Mesenteric fat pad (tissue), 1 donor: Measurements from ENCODE around the gene ABCG8. TPM values are rescaled to one million over a fixed set of nuclear protein-coding genes. Genes with fewer than 3 reads are reported as not detected.
"Not testable (repeated sequence)": the region's sequence is repeated elsewhere in the genome, so short reads cannot be mapped to it uniquely, and the experiment has no call there.

Source experiments
- DNase-seq: peaks from one replicate; pipeline ENCODE4 v3.0.0-alpha.2; 2020; ENCODE audit warnings: low spot score
- total RNA-seq: library from RNA; stranded (reverse); fragmentation: NEBNext Ultra II Directional; extraction: Animal tissue kit (Norgen Biotek cat#: 25700); gene quantifications from one replicate; pipeline ENCODE4 v1.2.1, GENCODE V29; 2021
- donor health status: DM: yes; HTN: yes; CAD: no.

Gene ABCG8
- total RNA-seq, 1 donor from 2014 or later = not detected

- DNase-seq = no peak
Measured at GRCh38 chr2:43906448-43907109, 67.8 kb downstream of the ABCG8 start.

- not testable (repeated sequence) for DNase-seq
Measured at GRCh38 chr2:43911136-43911790, 72.5 kb downstream of the ABCG8 start.

GRCh38 chr2:43924463-43924862 is 85.7 kb downstream of the ABCG8 start:
- DNase-seq = no peak

GRCh38 chr2:43925431-43925830 is 86.7 kb downstream of the ABCG8 start:
- no peak for DNase-seq

GRCh38 chr2:43927442-43927841 is 88.7 kb downstream of the ABCG8 start:
- DNase-seq = no peak

DNA sequence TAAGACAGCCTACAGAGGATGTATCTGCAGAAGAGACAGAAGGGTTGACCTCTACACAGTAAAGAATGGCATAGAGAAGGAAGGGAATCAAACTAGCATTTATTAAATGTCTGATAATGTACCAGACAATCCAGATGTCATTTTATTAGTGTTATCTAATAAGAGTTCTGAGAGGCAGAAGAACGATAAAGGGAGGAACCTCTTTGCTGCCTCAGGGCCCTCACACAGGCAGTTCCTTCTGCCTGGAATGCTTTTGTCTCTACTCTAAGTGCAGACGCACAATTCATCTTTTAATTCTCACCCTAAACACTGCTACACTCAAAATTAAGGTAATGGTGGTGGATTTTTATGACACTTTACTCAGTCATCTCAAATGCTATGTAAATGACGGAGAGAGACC is 92.5 kb downstream of the ABCG8 start:
- no peak for DNase-seq

Other genes with a start within 250 kb of the ABCG8 start
- gene THADA, start 242.9 kb upstream of the ABCG8 start, total RNA-seq = 38.0 TPM
- 11.4 TPM for gene PLEKHH2, start 201.7 kb upstream of the ABCG8 start, total RNA-seq
- 2.5 TPM for gene C1GALT1C1L, start 162.5 kb upstream of the ABCG8 start, total RNA-seq
- 7.4 TPM for gene DYNC2LI1, start 64.9 kb upstream of the ABCG8 start, total RNA-seq
- not detected for gene ABCG5, start 132 bp upstream of the ABCG8 start, total RNA-seq
- 70.8 TPM for gene LRPPRC, start 157.0 kb downstream of the ABCG8 start, total RNA-seq